ENCODE results near the gene LNX2.

- TF ChIP-seq ZNF274 (IDR thresholded peaks at IDR 0.05; ENCODE audit: low read depth, low read length): no peak
- TF ChIP-seq YY1 (IDR thresholded peaks at IDR 0.05; ENCODE audit: insufficient read depth, insufficient read length): no peak
- TF ChIP-seq SUZ12 (IDR thresholded peaks at IDR 0.05; ENCODE audit: extremely low read depth, insufficient read depth, insufficient read length): no peak
These were observed 43.6 kb upstream of the LNX2 start for GRCh38 chr13:27663947-27664346.
